OCI-LY1 (cell line): ENCODE data around the gene FAXC.

ENCODE experiments used
- CTCF ChIP-seq: fragments of 200-600 bp; sonication (generic), shearing (Covaris generic); IDR thresholded peaks from 2 replicates; pipeline ENCODE4 v1.5.1; 2017; ENCODE audit warnings: mild to moderate bottlenecking, antibody characterized with exemption, low read length, moderate library complexity, mixed read lengths
- EZH2 ChIP-seq: fragments of 200-600 bp; sonication (generic), shearing (Covaris generic); IDR thresholded peaks from 2 replicates; pipeline ENCODE4 v1.8.0; 2017; ENCODE audit warnings: borderline replicate concordance, mixed run types, mild to moderate bottlenecking, antibody characterized with exemption, low read length, moderate library complexity, mixed read lengths

GRCh38 chr6:99276747-99277146 is 72.7 kb downstream of the FAXC start:
- TF ChIP-seq CTCF (no peak), EZH2 (no peak)
